Smooth muscle cell (in vitro differentiated cells): ENCODE data around the gene ADAMTS6. TPM values are rescaled to one million over a fixed set of nuclear protein-coding genes. Genes with fewer than 3 reads are reported as not detected.

ENCODE experiments used
- DNase-seq: peaks from one replicate; lab custom pipeline; 2025; ENCODE audit not compliant: unreplicated experiment; lab: John Stamatoyannopoulos, UW
- H2AFZ ChIP-seq: fragments of 200-600 bp; sonication (generic); 2 replicates; pipeline ENCODE4 v1.6.0; 2016; ENCODE audit warnings: antibody characterized with exemption, low read depth, mild to moderate bottlenecking
- H3F3A ChIP-seq: fragments of 200-600 bp; sonication (generic); 2 replicates; pipeline ENCODE4 v1.6.0; 2017; ENCODE audit warnings: antibody characterized with exemption, low read depth
- H3K27ac ChIP-seq: fragments of 200-600 bp; sonication (generic); 2 replicates; pipeline ENCODE4 v1.5.1; 2016; ENCODE audit warnings: low read depth, mild to moderate bottlenecking
- H3K27me3 ChIP-seq: fragments of 200-600 bp; sonication (generic); 2 replicates; pipeline ENCODE4 v1.6.1; 2016; ENCODE audit warnings: low read depth, mild to moderate bottlenecking
- H3K36me3 ChIP-seq: fragments of 200-600 bp; sonication (generic); 2 replicates; pipeline ENCODE4 v1.5.1; 2016; ENCODE audit warnings: low read depth
- H3K4me1 ChIP-seq: fragments of 200-600 bp; sonication (generic); 2 replicates; pipeline ENCODE4 v1.5.1; 2016; ENCODE audit warnings: low read depth
- H3K4me2 ChIP-seq: fragments of 200-600 bp; sonication (generic); 2 replicates; pipeline ENCODE4 v1.6.0; 2016; ENCODE audit warnings: mild to moderate bottlenecking
- H3K4me3 ChIP-seq: fragments of 200-600 bp; sonication (generic); 2 replicates; pipeline ENCODE4 v1.5.1; 2016; ENCODE audit warnings: mild to moderate bottlenecking
- H3K79me2 ChIP-seq: fragments of 200-600 bp; sonication (generic); 2 replicates; pipeline ENCODE4 v1.6.0; 2016; ENCODE audit warnings: low read depth, mild to moderate bottlenecking
- H3K9ac ChIP-seq: fragments of 200-600 bp; sonication (generic); 2 replicates; pipeline ENCODE4 v1.6.0; 2016; ENCODE audit warnings: low read depth
- H3K9me3 ChIP-seq: fragments of 200-600 bp; sonication (generic); replicated peaks from 2 replicates; pipeline ENCODE4 v1.5.1; 2016; ENCODE audit warnings: low read depth
- H4K20me1 ChIP-seq: fragments of 200-600 bp; sonication (generic); 2 replicates; pipeline ENCODE4 v1.6.0; 2016; ENCODE audit warnings: low read depth
- WGBS: methylation state at CpG from one replicate; pipeline ENCODE4 v1.1.7; 2016; ENCODE audit warnings: low lambda C conversion rate; 5-methylcytosine and 5-hydroxymethylcytosine counted together
- polyA plus RNA-seq: library from polyadenylated mRNA; unstranded; fragments of >200 nt; fragmentation: Nextera tagmentation; extraction: Ambion mirVana; gene quantifications from 2 replicates; pipeline ENCODE4 v1.2.1, GENCODE V29; 2016
- total RNA-seq: library from RNA; depleted of rRNA; stranded (reverse); fragments of >200 nt; gene quantifications from 2 replicates; pipeline ENCODE4 v1.2.3, GENCODE V29; 2014
- TF ChIP-seq, protein P1 (sequence below): fragments of 200-600 bp; sonication (generic); IDR thresholded peaks from 2 replicates; pipeline ENCODE4 v1.5.1; 2017; ENCODE audit warnings: borderline replicate concordance, mild to moderate bottlenecking, antibody characterized with exemption; ENCODE audit not compliant: insufficient read depth, poor library complexity, severe bottlenecking

Gene ADAMTS6
- total and polyA plus RNA-seq, 2 experiments from 2014 or later: 5.9 to 111 TPM

DNA sequence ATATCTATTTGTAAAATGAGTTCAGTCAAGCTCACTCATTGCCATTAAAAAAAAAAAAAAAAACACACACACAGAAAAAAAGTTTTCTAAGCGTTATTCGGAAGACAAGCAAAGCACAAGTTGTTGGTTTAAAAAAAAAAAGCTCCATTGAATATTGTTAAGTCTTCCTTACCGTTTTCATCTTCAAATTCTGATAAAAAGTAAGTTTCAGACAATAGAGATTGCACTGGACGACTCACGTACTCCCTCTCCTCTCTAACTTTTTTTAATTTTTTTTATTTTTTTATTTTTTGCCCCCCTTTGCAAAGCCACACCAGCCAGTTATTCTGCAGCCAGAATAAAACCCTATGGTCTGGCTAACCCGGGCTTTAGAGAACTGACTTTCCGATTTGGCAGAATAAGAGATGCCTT is 544 bp downstream of the ADAMTS6 start:
- TF ChIP-seq, protein P1, sequence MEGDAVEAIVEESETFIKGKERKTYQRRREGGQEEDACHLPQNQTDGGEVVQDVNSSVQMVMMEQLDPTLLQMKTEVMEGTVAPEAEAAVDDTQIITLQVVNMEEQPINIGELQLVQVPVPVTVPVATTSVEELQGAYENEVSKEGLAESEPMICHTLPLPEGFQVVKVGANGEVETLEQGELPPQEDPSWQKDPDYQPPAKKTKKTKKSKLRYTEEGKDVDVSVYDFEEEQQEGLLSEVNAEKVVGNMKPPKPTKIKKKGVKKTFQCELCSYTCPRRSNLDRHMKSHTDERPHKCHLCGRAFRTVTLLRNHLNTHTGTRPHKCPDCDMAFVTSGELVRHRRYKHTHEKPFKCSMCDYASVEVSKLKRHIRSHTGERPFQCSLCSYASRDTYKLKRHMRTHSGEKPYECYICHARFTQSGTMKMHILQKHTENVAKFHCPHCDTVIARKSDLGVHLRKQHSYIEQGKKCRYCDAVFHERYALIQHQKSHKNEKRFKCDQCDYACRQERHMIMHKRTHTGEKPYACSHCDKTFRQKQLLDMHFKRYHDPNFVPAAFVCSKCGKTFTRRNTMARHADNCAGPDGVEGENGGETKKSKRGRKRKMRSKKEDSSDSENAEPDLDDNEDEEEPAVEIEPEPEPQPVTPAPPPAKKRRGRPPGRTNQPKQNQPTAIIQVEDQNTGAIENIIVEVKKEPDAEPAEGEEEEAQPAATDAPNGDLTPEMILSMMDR: no peak
- H3K27ac ChIP-seq: peak overlapping the region; percentile 92
- peak overlapping the region; percentile 93 for H2AFZ ChIP-seq
- H3K4me1 ChIP-seq: peaks cover 24% of the 10 kb centered on the region
- H4K20me1 ChIP-seq: no peaks in the 10 kb centered on the region
- H3K9me3 ChIP-seq: no peaks in the 10 kb centered on the region
- WGBS: 2% methylated on average over 7 of the region's 7 CpGs
- H3K4me3 ChIP-seq: peak overlapping the region; percentile 93
- H3F3A ChIP-seq: peaks cover 9% of the 10 kb centered on the region
- no peak for DNase-seq
- H3K27me3 ChIP-seq: no peaks in the 10 kb centered on the region
- peak overlapping the region; percentile 93 for H3K4me2 ChIP-seq
- H3K36me3 ChIP-seq: no peaks in the 10 kb centered on the region
- H3K9ac ChIP-seq: peak overlapping the region; percentile 88
- peaks cover 39% of the 10 kb centered on the region for H3K79me2 ChIP-seq

DNA sequence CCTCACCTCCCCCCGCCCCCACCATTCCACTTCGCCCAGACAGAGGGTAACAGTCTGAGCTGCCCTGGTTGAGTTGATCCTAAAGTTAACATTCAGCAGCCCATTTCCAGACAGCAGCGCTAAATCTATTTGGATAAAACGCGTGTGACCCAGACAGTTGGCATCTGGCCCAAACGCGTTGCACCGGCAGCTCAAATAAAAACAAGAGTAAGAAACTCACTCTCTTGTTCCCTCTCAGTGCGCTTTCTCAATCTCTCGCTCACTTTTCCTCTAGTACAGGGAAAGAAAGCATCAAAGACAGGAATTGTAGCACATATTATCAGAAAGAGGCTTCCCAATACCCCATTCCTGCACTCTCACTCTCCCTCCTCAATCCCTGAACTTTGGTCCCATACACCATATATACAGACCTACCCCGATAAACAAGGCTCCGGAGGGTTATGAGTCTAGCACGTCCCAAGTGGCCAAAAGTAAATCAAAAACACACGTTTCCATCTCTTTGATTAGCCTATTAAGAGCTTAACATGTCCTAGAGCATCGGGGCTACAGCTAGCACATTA is 1.3 kb downstream of the ADAMTS6 start:
- Histone ChIP-seq H3K4me2 (peak overlapping the region; percentile 93), H3F3A (peaks cover 9% of the 10 kb centered on the region), H3K27ac (peak overlapping the region; percentile 92), H3K9ac (peak overlapping the region; percentile 88), H2AFZ (peak overlapping the region; percentile 77), H3K36me3 (no peaks in the 10 kb centered on the region), H3K4me3 (peak overlapping the region; percentile 93), H3K9me3 (no peaks in the 10 kb centered on the region), H3K27me3 (no peaks in the 10 kb centered on the region), H3K4me1 (peaks cover 24% of the 10 kb centered on the region), H3K79me2 (peaks cover 47% of the 10 kb centered on the region), H4K20me1 (peaks cover 3% of the 10 kb centered on the region)
- DNase-seq: peak; percentile 18
- WGBS: 1% methylated on average over 15 of the region's 15 CpGs
- TF ChIP-seq, protein P1: no peak

DNA sequence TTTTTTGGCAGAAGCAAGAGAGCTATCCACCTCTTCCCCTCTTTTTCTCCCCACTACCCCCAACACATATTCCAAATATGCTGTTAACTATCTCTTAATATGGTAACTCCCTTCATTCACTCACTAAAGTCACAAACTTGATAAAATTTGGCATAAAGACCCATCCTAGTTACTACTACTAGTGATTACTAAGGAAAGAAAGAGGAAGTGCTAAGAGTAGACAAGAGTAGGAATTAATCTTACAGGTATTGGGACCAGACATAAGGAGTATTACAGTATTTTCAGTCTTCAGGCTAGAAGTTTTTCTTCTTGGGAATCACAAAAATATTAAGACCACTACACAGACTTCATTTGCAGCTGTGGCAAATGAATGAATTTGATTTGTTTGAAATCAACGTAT is 2.2 kb downstream of the ADAMTS6 start:
- Histone ChIP-seq H3K36me3 (no peaks in the 10 kb centered on the region), H4K20me1 (peaks cover 11% of the 10 kb centered on the region), H3K27me3 (no peaks in the 10 kb centered on the region), H3F3A (peaks cover 9% of the 10 kb centered on the region), H3K9me3 (no peaks in the 10 kb centered on the region), H3K4me2 (peak overlapping the region; percentile 93), H3K27ac (peak overlapping the region; percentile 92), H3K79me2 (peaks cover 55% of the 10 kb centered on the region), H2AFZ (peak overlapping the region; percentile 77), H3K4me1 (peaks cover 24% of the 10 kb centered on the region), H3K9ac (peak overlapping the region; percentile 88), H3K4me3 (peak overlapping the region; percentile 93)
- TF ChIP-seq, protein P1: no peak
- DNase-seq: no peak
- WGBS: 48% methylated on average over 1 of the region's 1 CpG

DNA sequence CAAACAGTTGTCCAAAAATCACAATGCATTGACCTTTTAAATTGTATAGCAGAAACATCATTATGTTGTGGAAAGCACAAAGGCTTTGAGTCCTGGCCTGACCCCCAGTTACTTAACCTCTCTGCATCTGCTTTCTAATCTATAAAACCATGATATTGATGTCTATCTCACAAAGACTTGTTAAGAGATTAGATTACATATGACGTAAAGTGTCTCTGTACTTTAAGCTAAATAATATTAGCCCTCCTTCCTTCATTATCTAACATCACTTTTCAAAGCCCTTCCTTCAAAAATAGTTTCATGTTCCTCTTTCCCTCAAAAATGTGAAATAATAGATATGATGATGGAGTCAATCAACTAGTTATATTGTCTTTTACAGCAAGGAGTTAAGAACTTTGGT is 3.4 kb downstream of the ADAMTS6 start:
- Histone ChIP-seq H4K20me1 (peaks cover 11% of the 10 kb centered on the region), H3F3A (peaks cover 6% of the 10 kb centered on the region), H3K79me2 (peaks cover 67% of the 10 kb centered on the region), H3K9ac (peak overlapping the region; percentile 88), H3K4me2 (peak overlapping the region; percentile 93), H3K4me3 (peak overlapping the region; percentile 93), H3K27me3 (no peaks in the 10 kb centered on the region), H3K36me3 (no peaks in the 10 kb centered on the region), H3K27ac (peak overlapping the region; percentile 92), H3K9me3 (no peaks in the 10 kb centered on the region), H2AFZ (peak overlapping the region; percentile 77), H3K4me1 (peaks cover 21% of the 10 kb centered on the region)
- WGBS: 23% methylated on average over 1 of the region's 1 CpG
- TF ChIP-seq, protein P1: no peak
- no peak for DNase-seq
